K562 (cell line): Measurements from ENCODE around the gene ADAM30. TPM values are rescaled to one million over a fixed set of nuclear protein-coding genes. Genes with fewer than 3 reads are reported as not detected.

ENCODE experiments used
- CBFA2T3 ChIP-seq: fragments of 450-650 bp; IDR thresholded peaks from 2 replicates; pipeline ENCODE4 v1.6.1; 2017
- CCNT2 ChIP-seq: IDR thresholded peaks from 2 replicates; pipeline ENCODE4 v1.6.1; 2011; ENCODE audit warnings: borderline replicate concordance, low read depth, mild to moderate bottlenecking, moderate library complexity, mixed read lengths, low read length; ENCODE audit not compliant: insufficient read length; ENCODE audit errors: extremely low read depth
- DPF2 ChIP-seq: fragments of 450-650 bp; IDR thresholded peaks from 2 replicates; pipeline ENCODE4 v1.6.1; 2016
- FOSL1 ChIP-seq: fragments of 200-800 bp; sonication (Bioruptor generic); conservative IDR thresholded peaks from 2 replicates; pipeline ENCODE4 v1.6.1; 2016; ENCODE audit warnings: missing genetic modification characterization, missing compliant biosample characterization
- FOXK2 ChIP-seq, 2 experiments: fragments of 450-650 bp; IDR thresholded peaks in 1 of 2; conservative IDR thresholded peaks in 1 of 2; 2 replicates each; pipeline ENCODE4 v1.6.1; 2016; ENCODE audit warnings: low read depth in 2 of 2, mild to moderate bottlenecking in 1 of 2
- JUND ChIP-seq, 2 experiments: IDR thresholded peaks; 2 replicates in 1 of 2; 3 replicates in 1 of 2; pipeline ENCODE4 v1.6.1; 2011; ENCODE audit warnings: borderline replicate concordance in 2 of 2, low read depth in 2 of 2, low read length in 2 of 2, improper control_type of control experiment in 1 of 2, missing biosample characterization in 1 of 2, missing genetic modification characterization in 1 of 2, missing genetic modification reagents in 1 of 2
- KAT2B ChIP-seq: IDR thresholded peaks from one replicate; pipeline ENCODE4 v1.6.1; 2012; ENCODE audit warnings: low read depth, mild to moderate bottlenecking, control low read depth, inconsistent platforms, low read length, moderate library complexity
- KDM1A ChIP-seq, 2 experiments: fragments of 450-650 bp; IDR thresholded peaks; 2 replicates each; pipeline ENCODE4 v1.6.1; 2016; ENCODE audit warnings: mild to moderate bottlenecking in 2 of 2
- L3MBTL2 ChIP-seq: fragments of 450-650 bp; IDR thresholded peaks from 2 replicates; pipeline ENCODE4 v1.6.1; 2016; ENCODE audit warnings: mild to moderate bottlenecking, moderate library complexity
- MYC ChIP-seq, 2 experiments: fragments of 250-450 bp in 1 of 2; sonication (Bioruptor Pico) in 1 of 2; IDR thresholded peaks; 2 replicates each; pipeline versions ENCODE4 v1.5.1 to v1.6.1; 2012 to 2021; ENCODE audit warnings: low read depth in 2 of 2, borderline replicate concordance in 1 of 2, improper control_type of control experiment in 1 of 2, low read length in 1 of 2, mild to moderate bottlenecking in 1 of 2, moderate library complexity in 1 of 2
- NFIC ChIP-seq: fragments of 450-650 bp; IDR thresholded peaks from 2 replicates; pipeline ENCODE4 v1.6.1; 2017; ENCODE audit warnings: mild to moderate bottlenecking, inconsistent platforms
- NRF1 ChIP-seq, 2 experiments: fragments of 450-650 bp; IDR thresholded peaks in 1 of 2; conservative IDR thresholded peaks in 1 of 2; 2 replicates each; pipeline ENCODE4 v1.6.1; 2014; ENCODE audit warnings: mild to moderate bottlenecking in 2 of 2
- RCOR1 ChIP-seq, 2 experiments: IDR thresholded peaks; 2 replicates each; pipeline ENCODE4 v1.6.1; 2012; ENCODE audit warnings: low read depth in 2 of 2, low read length in 2 of 2, borderline replicate concordance in 1 of 2, improper control_type of control experiment in 1 of 2
- TCF7 ChIP-seq: sonication (generic); IDR thresholded peaks from 2 replicates; pipeline ENCODE4 v1.6.1; 2016; ENCODE audit warnings: antibody characterized with exemption, borderline replicate concordance
- TRIM24 ChIP-seq, 2 experiments: fragments of 450-650 bp; IDR thresholded peaks; 2 replicates each; pipeline ENCODE4 v1.6.1; 2016
- polyA plus RNA-seq, 8 experiments: library from polyadenylated mRNA; depleted of rRNA in 4 of 8; stranded (reverse) in 5 of 8; unstranded in 3 of 8; fragments of >200 nt; fragmentation: Nextera tagmentation in 2 of 8; fragmentation: Illumina TruSeq in 1 of 8; extraction: Ambion mirVana in 2 of 8; extraction: Trizol in 1 of 8; gene quantifications; 2 replicates each; pipeline versions ENCODE4 v1.2.1 to v1.2.3, GENCODE V29; 2011 to 2014; ENCODE audit warnings: inconsistent platforms in 1 of 8, missing spikeins in 1 of 8
- total RNA-seq, 7 experiments: library from RNA; depleted of rRNA in 6 of 7; stranded (reverse); fragments of >200 nt in 6 of 7; fragmentation: Illumina TruSeq in 2 of 7; extraction: Trizol in 2 of 7; gene quantifications; 2 replicates each; pipeline versions ENCODE4 v1.2.1 to v1.2.3, GENCODE V29; 2011 to 2021; ENCODE audit warnings: low replicate concordance in 1 of 7
- TF ChIP-seq, protein P1 (sequence below): fragments of 450-650 bp; IDR thresholded peaks from 2 replicates; pipeline ENCODE4 v1.6.1; 2018; ENCODE audit not compliant: partially characterized antibody
- TF ChIP-seq, protein P2 (sequence below): sonication (generic); formaldehyde crosslinking; IDR thresholded peaks from 2 replicates; pipeline ENCODE4 v1.8.0; 2022; ENCODE audit warnings: missing genetic modification reagents, mild to moderate bottlenecking, moderate library complexity, borderline replicate concordance
- TF ChIP-seq, protein P3 (sequence below): fragments of 250-450 bp; sonication (Bioruptor Pico); IDR thresholded peaks from 2 replicates; pipeline ENCODE4 v1.4.0; 2020; ENCODE audit warnings: mild to moderate bottlenecking, moderate library complexity

ADAM30 gene
- total and polyA plus RNA-seq, 9 of the 15 experiments (the other 6 are each of a cell fraction or from before 2014, with no cell fraction given) = not detected

DNA sequence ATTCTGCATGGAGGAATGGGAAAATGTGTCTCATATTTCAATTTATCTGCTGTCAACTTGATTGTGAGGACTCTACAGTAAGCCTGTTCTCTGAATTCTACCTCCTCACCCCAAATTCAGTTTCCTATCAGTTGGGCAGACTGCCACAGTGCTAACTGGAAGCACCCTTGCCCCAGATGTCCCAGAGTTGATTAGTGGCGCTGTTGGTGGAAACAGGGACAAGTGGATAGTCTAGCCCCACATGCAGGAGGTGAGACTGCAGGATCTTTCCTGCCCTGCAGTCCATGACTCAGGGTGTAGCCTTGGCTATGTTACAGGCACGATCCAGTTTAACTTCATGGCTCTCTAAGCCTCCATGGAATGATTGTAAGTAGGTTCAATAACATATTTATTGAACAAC is 22.1 kb downstream of the ADAM30 start (continued):
- TF ChIP-seq L3MBTL2 (peak; percentile 38; the same call in 1 of the 2 replicates), TRIM24 (IDR thresholded peaks at IDR 0.05) (peak; percentile 32 to 65; a peak in 1 of 4 replicates), TCF7 (no peak), CCNT2 (peak; percentile 51), NRF1 (conservative IDR thresholded peaks at IDR 0.05 in 1 of 2, IDR thresholded peaks at IDR 0.05 in 1 of 2) (peak in 1 of 2 experiments; percentile 23; a peak in 1 of 4 replicates), CBFA2T3 (peak; percentile 84), JUND (IDR thresholded peaks at IDR 0.05; ENCODE audit: borderline replicate concordance, low read depth, low read length) (0 out of 2 replicates have a peak, but pooled peaks have one; percentile 21), JUND (tag; IDR thresholded peaks at IDR 0.05; ENCODE audit: borderline replicate concordance, low read depth, low read length) (no peak; the same call in 1 of the 3 replicates), FOSL1 (tag) (peak; percentile 71), FOXK2 (conservative IDR thresholded peaks at IDR 0.05 in 1 of 2, IDR thresholded peaks at IDR 0.05 in 1 of 2; ENCODE audit: low read depth in 2 of 2) (peak; percentile 49 to 69), RCOR1 (IDR thresholded peaks at IDR 0.05; ENCODE audit: borderline replicate concordance in 1 of 2, low read depth in 2 of 2, low read length in 2 of 2) (peak in 1 of 2 experiments; percentile 54; a peak in 1 of 4 replicates), KDM1A (IDR thresholded peaks at IDR 0.05) (peak in 1 of 2 experiments; percentile 12; a peak in 1 of 4 replicates), NFIC (peak; percentile 93), KAT2B (no peak), MYC (IDR thresholded peaks at IDR 0.05; ENCODE audit: low read depth, low read length) (0 out of 2 replicates have a peak, but pooled peaks have one; percentile 20), MYC (CRISPR knock-in tag; IDR thresholded peaks at IDR 0.05; ENCODE audit: borderline replicate concordance, low read depth) (no peak), DPF2 (peak; percentile 76)
- TF ChIP-seq, protein P1, sequence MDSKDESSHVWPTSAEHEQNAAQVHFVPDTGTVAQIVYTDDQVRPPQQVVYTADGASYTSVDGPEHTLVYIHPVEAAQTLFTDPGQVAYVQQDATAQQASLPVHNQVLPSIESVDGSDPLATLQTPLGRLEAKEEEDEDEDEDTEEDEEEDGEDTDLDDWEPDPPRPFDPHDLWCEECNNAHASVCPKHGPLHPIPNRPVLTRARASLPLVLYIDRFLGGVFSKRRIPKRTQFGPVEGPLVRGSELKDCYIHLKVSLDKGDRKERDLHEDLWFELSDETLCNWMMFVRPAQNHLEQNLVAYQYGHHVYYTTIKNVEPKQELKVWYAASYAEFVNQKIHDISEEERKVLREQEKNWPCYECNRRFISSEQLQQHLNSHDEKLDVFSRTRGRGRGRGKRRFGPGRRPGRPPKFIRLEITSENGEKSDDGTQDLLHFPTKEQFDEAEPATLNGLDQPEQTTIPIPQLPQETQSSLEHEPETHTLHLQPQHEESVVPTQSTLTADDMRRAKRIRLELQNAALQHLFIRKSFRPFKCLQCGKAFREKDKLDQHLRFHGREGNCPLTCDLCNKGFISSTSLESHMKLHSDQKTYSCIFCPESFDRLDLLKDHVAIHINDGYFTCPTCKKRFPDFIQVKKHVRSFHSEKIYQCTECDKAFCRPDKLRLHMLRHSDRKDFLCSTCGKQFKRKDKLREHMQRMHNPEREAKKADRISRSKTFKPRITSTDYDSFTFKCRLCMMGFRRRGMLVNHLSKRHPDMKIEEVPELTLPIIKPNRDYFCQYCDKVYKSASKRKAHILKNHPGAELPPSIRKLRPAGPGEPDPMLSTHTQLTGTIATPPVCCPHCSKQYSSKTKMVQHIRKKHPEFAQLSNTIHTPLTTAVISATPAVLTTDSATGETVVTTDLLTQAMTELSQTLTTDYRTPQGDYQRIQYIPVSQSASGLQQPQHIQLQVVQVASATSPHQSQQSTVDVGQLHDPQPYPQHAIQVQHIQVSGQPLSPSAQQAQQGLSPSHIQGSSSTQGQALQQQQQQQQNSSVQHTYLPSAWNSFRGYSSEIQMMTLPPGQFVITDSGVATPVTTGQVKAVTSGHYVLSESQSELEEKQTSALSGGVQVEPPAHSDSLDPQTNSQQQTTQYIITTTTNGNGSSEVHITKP = peak; percentile 9
- TF ChIP-seq, protein P2, sequence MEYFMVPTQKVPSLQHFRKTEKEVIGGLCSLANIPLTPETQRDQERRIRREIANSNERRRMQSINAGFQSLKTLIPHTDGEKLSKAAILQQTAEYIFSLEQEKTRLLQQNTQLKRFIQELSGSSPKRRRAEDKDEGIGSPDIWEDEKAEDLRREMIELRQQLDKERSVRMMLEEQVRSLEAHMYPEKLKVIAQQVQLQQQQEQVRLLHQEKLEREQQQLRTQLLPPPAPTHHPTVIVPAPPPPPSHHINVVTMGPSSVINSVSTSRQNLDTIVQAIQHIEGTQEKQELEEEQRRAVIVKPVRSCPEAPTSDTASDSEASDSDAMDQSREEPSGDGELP (CRISPR knock-in tag) = no peak
- TF ChIP-seq, protein P3, sequence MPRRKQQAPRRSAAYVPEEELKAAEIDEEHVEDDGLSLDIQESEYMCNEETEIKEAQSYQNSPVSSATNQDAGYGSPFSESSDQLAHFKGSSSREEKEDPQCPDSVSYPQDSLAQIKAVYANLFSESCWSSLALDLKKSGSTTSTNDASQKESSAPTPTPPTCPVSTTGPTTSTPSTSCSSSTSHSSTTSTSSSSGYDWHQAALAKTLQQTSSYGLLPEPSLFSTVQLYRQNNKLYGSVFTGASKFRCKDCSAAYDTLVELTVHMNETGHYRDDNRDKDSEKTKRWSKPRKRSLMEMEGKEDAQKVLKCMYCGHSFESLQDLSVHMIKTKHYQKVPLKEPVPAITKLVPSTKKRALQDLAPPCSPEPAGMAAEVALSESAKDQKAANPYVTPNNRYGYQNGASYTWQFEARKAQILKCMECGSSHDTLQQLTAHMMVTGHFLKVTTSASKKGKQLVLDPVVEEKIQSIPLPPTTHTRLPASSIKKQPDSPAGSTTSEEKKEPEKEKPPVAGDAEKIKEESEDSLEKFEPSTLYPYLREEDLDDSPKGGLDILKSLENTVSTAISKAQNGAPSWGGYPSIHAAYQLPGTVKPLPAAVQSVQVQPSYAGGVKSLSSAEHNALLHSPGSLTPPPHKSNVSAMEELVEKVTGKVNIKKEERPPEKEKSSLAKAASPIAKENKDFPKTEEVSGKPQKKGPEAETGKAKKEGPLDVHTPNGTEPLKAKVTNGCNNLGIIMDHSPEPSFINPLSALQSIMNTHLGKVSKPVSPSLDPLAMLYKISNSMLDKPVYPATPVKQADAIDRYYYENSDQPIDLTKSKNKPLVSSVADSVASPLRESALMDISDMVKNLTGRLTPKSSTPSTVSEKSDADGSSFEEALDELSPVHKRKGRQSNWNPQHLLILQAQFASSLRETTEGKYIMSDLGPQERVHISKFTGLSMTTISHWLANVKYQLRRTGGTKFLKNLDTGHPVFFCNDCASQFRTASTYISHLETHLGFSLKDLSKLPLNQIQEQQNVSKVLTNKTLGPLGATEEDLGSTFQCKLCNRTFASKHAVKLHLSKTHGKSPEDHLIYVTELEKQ (CRISPR knock-in tag) = no peak
